Articular chondrocyte of knee joint (primary cell): ENCODE results near the gene COPS7B. TPM values are rescaled to one million over a fixed set of nuclear protein-coding genes. Genes with fewer than 3 reads are reported as not detected.

Experiments
- small RNA-seq: library from RNA; depleted of rRNA; stranded (forward); fragments of <200 nt; gene quantifications from one replicate; pipeline ENCODE3, GENCODE V24; 2012
- total RNA-seq: library from RNA; depleted of rRNA; stranded (reverse); fragments of >200 nt; gene quantifications from 2 replicates; pipeline ENCODE4 v1.2.3, GENCODE V29; 2012

The COPS7B gene
- 17.6 and 26.1 TPM in 2 replicates for total RNA-seq

GRCh38 chr2:231786177-231786916 is at the start of gene COPS7B:
TSS of gene COPS7B (plus strand) at chr2:231786445. CDS start at chr2:231788571, 2,126 bp downstream.

GRCh38 chr2:231780909-231781797 is 5.1 kb upstream of the COPS7B start, which contains the start of gene PDE6D:
TSS of gene PDE6D (minus strand) at chr2:231781282. CDS start at chr2:231781114, 168 bp downstream.

Small RNA genes lying within 50 kb of the gene (small RNA-seq; reads per million reads assigned to genes)
- not detected for gene AC073476.4

Other genes with a start within 250 kb of the COPS7B start
- gene TEX44, start 193.6 kb upstream of the COPS7B start, total RNA-seq = not detected in 2 replicates
- gene PTMA, start 77.9 kb upstream of the COPS7B start, total RNA-seq = 966 and 1,086 TPM in 2 replicates
- 17.6 and 19.5 TPM in 2 replicates for gene PDE6D, start 5.2 kb upstream of the COPS7B start, total RNA-seq
- not detected in 2 replicates for gene NPPC, start 140.0 kb downstream of the COPS7B start, total RNA-seq
- 20.0 and 24.2 TPM in 2 replicates for gene DIS3L2, start 175.3 kb downstream of the COPS7B start, total RNA-seq